A204.1 (cell line): ENCODE data around the gene PLAC1.

Source experiments
- FAIRE-seq: peaks from 2 replicates; lab custom pipeline; 2012; peaks lifted over from hg19 to GRCh38; lab: Jason Lieb, UNC

PLAC1 gene

GRCh38 chrX:134631426-134632346 lies 26.6 kb downstream of the PLAC1 start:
- no peak for FAIRE-seq

GRCh38 chrX:134628663-134629062 lies 29.6 kb downstream of the PLAC1 start:
- FAIRE-seq = no peak

GRCh38 chrX:134626434-134626833 lies 31.8 kb downstream of the PLAC1 start:
- FAIRE-seq = no peak

- no peak for FAIRE-seq
Observed at GRCh38 chrX:134625315-134625718, 33.0 kb downstream of the PLAC1 start.

- FAIRE-seq = no peak
Observed at GRCh38 chrX:134624046-134624430, 34.2 kb downstream of the PLAC1 start.

GRCh38 chrX:134623293-134624045 lies 34.8 kb downstream of the PLAC1 start:
- no peak for FAIRE-seq

GRCh38 chrX:134622813-134623185 lies 35.5 kb downstream of the PLAC1 start:
- FAIRE-seq = no peak

GRCh38 chrX:134622056-134622812 lies 36.0 kb downstream of the PLAC1 start:
- no peak for FAIRE-seq

GRCh38 chrX:134619838-134620237 lies 38.4 kb downstream of the PLAC1 start:
- no peak for FAIRE-seq

GRCh38 chrX:134613396-134613795 lies 44.9 kb downstream of the PLAC1 start:
- no peak for FAIRE-seq

- no peak for FAIRE-seq
Observed at GRCh38 chrX:134608153-134608552, 50.1 kb downstream of the PLAC1 start.

- no peak for FAIRE-seq
Observed at GRCh38 chrX:134607523-134607922, 50.7 kb downstream of the PLAC1 start.

GRCh38 chrX:134604701-134605311 lies 53.5 kb downstream of the PLAC1 start:
- FAIRE-seq = no peak

- FAIRE-seq = no peak
Observed at GRCh38 chrX:134603806-134604700, 54.2 kb downstream of the PLAC1 start.

- no peak for FAIRE-seq
Observed at GRCh38 chrX:134602410-134602809, 55.9 kb downstream of the PLAC1 start.

- no peak for FAIRE-seq
Observed at GRCh38 chrX:134601240-134601765, 57.0 kb downstream of the PLAC1 start.

- FAIRE-seq = no peak
Observed at GRCh38 chrX:134600714-134601113, 57.6 kb downstream of the PLAC1 start.

GRCh38 chrX:134599184-134599914 lies 58.9 kb downstream of the PLAC1 start:
- no peak for FAIRE-seq

GRCh38 chrX:134592303-134592702 lies 66.0 kb downstream of the PLAC1 start:
- FAIRE-seq = no peak

GRCh38 chrX:134591502-134591901 lies 66.8 kb downstream of the PLAC1 start:
- FAIRE-seq = no peak
